ENCODE measurements around the gene ARHGAP26.

Gene ARHGAP26

GRCh38 chr5:142816531-142817430, 46.6 kb downstream of the ARHGAP26 start:
- no peak for DNase-seq

GRCh38 chr5:142817949-142818431, 47.8 kb downstream of the ARHGAP26 start:
- DNase-seq = no peak

- no peak for DNase-seq
Measured at GRCh38 chr5:142819292-142819691, 49.1 kb downstream of the ARHGAP26 start.

- DNase-seq = no peak
Measured at GRCh38 chr5:142819825-142820224, 49.6 kb downstream of the ARHGAP26 start.

- no peak for DNase-seq
Measured at GRCh38 chr5:142820447-142820846, 50.3 kb downstream of the ARHGAP26 start.

GRCh38 chr5:142821034-142821732, 51.0 kb downstream of the ARHGAP26 start:
- DNase-seq = no peak

GRCh38 chr5:142821733-142822487, 51.7 kb downstream of the ARHGAP26 start:
- no peak for DNase-seq

GRCh38 chr5:142823126-142823525, 52.9 kb downstream of the ARHGAP26 start:
- no peak for DNase-seq

GRCh38 chr5:142823806-142824205, 53.6 kb downstream of the ARHGAP26 start:
- no peak for DNase-seq

- DNase-seq = no peak
Measured at GRCh38 chr5:142824391-142824790, 54.2 kb downstream of the ARHGAP26 start.

- DNase-seq = no peak
Measured at GRCh38 chr5:142825378-142826089, 55.4 kb downstream of the ARHGAP26 start.

GRCh38 chr5:142826093-142826492, 55.9 kb downstream of the ARHGAP26 start:
- no peak for DNase-seq

GRCh38 chr5:142826741-142827492, 56.7 kb downstream of the ARHGAP26 start:
- DNase-seq = no peak

GRCh38 chr5:142827934-142828576, 57.9 kb downstream of the ARHGAP26 start:
- no peak for DNase-seq

GRCh38 chr5:142828797-142829535, 58.8 kb downstream of the ARHGAP26 start:
- DNase-seq = no peak

GRCh38 chr5:142829801-142830220, 59.6 kb downstream of the ARHGAP26 start:
- no peak for DNase-seq

- DNase-seq = no peak
Measured at GRCh38 chr5:142830241-142831008, 60.2 kb downstream of the ARHGAP26 start.

- DNase-seq = no peak
Measured at GRCh38 chr5:142831009-142831383, 60.8 kb downstream of the ARHGAP26 start.

- no peak for DNase-seq
Measured at GRCh38 chr5:142832263-142832662, 62.1 kb downstream of the ARHGAP26 start.

Data from stimulated activated naive CD4-positive, alpha-beta T cell (primary cell).